Ovary (tissue), 9 donors: Measurements from ENCODE around the gene AK1. TPM values are rescaled to one million over a fixed set of nuclear protein-coding genes. Genes with fewer than 3 reads are reported as not detected.

Source experiments
- DNase-seq, 5 donors: peaks; one replicate each; pipeline ENCODE4 v3.0.0-alpha.2; 2019 to 2020
- H3K27ac ChIP-seq, 2 donors: fragments of 200-600 bp; one replicate each; pipeline versions ENCODE4 v1.5.1 to v1.8.0; 2019 to 2022
- H3K27me3 ChIP-seq: fragments of 200-600 bp; one replicate; pipeline ENCODE4 v1.8.0; 2022
- H3K36me3 ChIP-seq: fragments of 200-600 bp; sonication (generic); one replicate; pipeline ENCODE4 v1.5.1; 2019
- H3K4me1 ChIP-seq: one replicate; pipeline ENCODE4 v1.8.1; 2013; ENCODE audit warnings: mild to moderate bottlenecking, moderate library complexity; ENCODE audit not compliant: insufficient read depth
- H3K4me3 ChIP-seq: fragments of 200-600 bp; sonication (generic); one replicate; pipeline ENCODE4 v1.5.1; 2017
- H3K9me3 ChIP-seq, 2 donors: fragments of 200-600 bp in 1 of 2; sonication (generic) in 1 of 2; one replicate each; pipeline versions ENCODE4 v1.5.1 to v1.8.1; 2013 to 2019; ENCODE audit warnings: mild to moderate bottlenecking in 1 of 2, moderate library complexity in 1 of 2
- EP300 ChIP-seq: sonication (generic); formaldehyde crosslinking; IDR thresholded peaks from one replicate; pipeline ENCODE4 v1.6.1; 2017; ENCODE audit warnings: antibody characterized with exemption
- POLR2A ChIP-seq: fragments of 450-650 bp; IDR thresholded peaks from one replicate; pipeline ENCODE4 v1.6.1; 2017; ENCODE audit warnings: antibody characterized with exemption, mild to moderate bottlenecking, moderate library complexity
- WGBS, 3 donors: extraction: QIAGEN DNeasy Blood & Tissue Kit in 1 of 3; methylation state at CpG; one replicate each; pipeline versions ENCODE4 v1.1.5 to v1.1.7; 2013 to 2017; 5-methylcytosine and 5-hydroxymethylcytosine counted together
- intact Hi-C, 4 donors: fragments of 100-400 bp; cut with DNase I; formaldehyde crosslinking; loops; one replicate each; pipeline versions ENCODE4 v1.11.0 to v1.15.1; 2022 to 2023
- polyA plus RNA-seq, 2 donors: library from polyadenylated mRNA; stranded (reverse); fragments of 200-250 nt in 1 of 2; fragments of 350-450 nt in 1 of 2; fragmentation: Illumina TruSeq in 1 of 2; extraction: RNeasy Lipid Tissue Mini Kit (QIAGEN cat#74804) in 1 of 2; gene quantifications; one replicate each; pipeline ENCODE4 v1.2.3, GENCODE V29; 2013 to 2014
- total RNA-seq, 7 donors: library from RNA; depleted of rRNA in 2 of 7; stranded (reverse); fragments of >200 nt in 2 of 7; fragmentation: NEBNext Ultra II Directional in 3 of 7; extraction: Animal tissue kit (Norgen Biotek cat#: 25700) in 3 of 7; gene quantifications; one replicate each; pipeline versions ENCODE4 v1.1.0 to v1.2.4, GENCODE V29; 2016 to 2023
- TF ChIP-seq, protein P1 (sequence below), 3 donors: fragments of 450-650 bp in 2 of 3; fragments of 200-600 bp in 1 of 3; IDR thresholded peaks; one replicate each; pipeline versions ENCODE4 v1.5.1 to v1.8.0; 2016 to 2022; ENCODE audit warnings: antibody characterized with exemption in 3 of 3, mild to moderate bottlenecking in 1 of 3
- donor health status: DM: no; HTN: no; CAD: no; lungs with moderate emphysema.
- donor health status: DM: no; HTN: no; CAD: no.
- donor health status: Bipolar disorder and iron deficiency.
- donor health status: DM: yes; HTN: yes; CAD: no.
- donor health status: DM: no; HTN: no; CAD: no.
- donor health status: DM: yes; HTN: yes; CAD: no.

The AK1 gene
- total and polyA plus RNA-seq, 9 donors: 30.9 to 174 (median 119) TPM

DNA sequence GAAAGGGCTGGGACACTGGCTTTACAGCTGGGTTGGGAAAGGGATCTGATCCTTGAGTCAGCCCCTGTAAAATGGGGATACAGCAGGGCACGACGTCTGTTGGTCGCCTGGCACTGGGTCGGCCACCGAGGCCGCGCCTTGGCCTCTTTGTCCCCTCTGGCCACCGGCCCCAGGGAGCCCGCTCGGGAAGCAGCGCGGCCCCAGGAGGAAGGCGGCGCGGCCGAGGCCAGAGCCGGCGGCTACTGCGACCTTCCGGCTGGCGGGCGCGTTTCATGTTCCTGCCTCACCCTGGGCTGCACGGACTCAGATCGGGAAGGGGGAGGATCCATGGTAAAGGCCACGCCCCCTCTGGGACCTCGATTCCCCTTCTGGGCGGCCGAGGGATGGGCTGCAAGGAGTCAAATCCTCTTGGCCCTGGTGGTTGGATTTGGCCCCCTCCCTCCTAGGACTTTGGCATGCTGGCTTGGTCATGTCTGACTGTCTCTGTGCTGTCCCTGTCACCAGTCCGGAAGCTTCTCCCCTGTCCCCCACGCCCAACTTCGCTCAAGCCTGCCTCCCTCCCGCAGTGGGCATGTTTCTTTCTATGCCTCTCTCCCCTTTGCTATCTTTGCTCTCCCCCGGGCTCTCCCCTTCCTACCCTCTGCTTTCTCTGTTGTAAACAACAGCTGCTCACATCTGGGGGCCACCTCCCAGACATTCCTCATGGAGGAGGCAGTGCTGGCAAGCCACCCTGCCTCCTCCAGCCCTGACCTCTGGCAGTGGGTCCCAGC is 49.0 kb downstream of the AK1 start:
- intact Hi-C loops: loop anchor here in 2 of 4 donors (5.0 kb wide), 2 partner anchors 34 to 39 kb away; no protein-coding TSS in a partner anchor
- H3K4me1 ChIP-seq: peaks cover 38% of the 10 kb centered on the region
- TF ChIP-seq POLR2A (peak; percentile 78), EP300 (no peak)
- TF ChIP-seq, protein P1, sequence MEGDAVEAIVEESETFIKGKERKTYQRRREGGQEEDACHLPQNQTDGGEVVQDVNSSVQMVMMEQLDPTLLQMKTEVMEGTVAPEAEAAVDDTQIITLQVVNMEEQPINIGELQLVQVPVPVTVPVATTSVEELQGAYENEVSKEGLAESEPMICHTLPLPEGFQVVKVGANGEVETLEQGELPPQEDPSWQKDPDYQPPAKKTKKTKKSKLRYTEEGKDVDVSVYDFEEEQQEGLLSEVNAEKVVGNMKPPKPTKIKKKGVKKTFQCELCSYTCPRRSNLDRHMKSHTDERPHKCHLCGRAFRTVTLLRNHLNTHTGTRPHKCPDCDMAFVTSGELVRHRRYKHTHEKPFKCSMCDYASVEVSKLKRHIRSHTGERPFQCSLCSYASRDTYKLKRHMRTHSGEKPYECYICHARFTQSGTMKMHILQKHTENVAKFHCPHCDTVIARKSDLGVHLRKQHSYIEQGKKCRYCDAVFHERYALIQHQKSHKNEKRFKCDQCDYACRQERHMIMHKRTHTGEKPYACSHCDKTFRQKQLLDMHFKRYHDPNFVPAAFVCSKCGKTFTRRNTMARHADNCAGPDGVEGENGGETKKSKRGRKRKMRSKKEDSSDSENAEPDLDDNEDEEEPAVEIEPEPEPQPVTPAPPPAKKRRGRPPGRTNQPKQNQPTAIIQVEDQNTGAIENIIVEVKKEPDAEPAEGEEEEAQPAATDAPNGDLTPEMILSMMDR (IDR thresholded peaks at IDR 0.05): peak in 1 of 3 donors; percentile 21
- H3K9me3 ChIP-seq: no peaks in the 10 kb centered on the region
- peak; percentile 96 to 98 (median 97) for DNase-seq
- H3K4me3 ChIP-seq: peak overlapping the region; percentile 32
- H3K36me3 ChIP-seq: no peaks in the 10 kb centered on the region
- H3K27me3 ChIP-seq: no peaks in the 10 kb centered on the region
- WGBS, 3 donors: 0 to 3% (median 2%) methylated on average over 25 to 34 of the region's 34 CpGs
- peak overlapping the region; percentile 82 to 96 for H3K27ac ChIP-seq

DNA sequence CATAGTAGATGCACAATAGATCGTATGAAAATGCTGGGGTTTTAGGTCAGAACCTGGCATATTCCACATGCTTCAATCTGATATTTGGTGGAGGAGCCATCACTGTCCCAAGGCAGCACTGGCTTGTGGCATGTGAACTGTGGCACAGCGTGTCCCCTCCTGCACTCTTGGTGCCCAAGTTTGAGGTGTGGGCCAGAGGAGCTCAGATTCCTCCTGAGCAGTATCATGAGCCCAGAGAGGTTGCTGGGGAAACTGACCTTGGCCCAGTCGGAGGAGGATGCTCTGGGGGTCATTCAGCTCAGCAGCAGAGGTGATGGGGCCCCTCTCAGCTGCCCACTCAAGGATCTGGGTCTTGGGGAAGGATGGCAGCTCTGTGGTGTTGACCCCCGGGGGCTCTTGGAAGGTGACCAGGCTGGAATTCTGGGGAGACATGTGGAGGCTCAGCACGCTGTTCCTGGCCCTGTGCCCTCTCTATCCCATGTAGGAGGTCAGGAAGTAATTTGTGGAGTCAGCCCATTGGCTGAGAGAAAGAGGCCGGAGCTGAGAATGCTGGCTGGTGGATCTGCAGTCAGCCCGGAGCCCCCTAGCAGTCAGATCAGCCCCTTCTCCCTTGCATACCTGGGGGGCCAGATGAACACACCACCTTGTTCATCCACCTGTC is 51.1 kb downstream of the AK1 start:
- H3K36me3 ChIP-seq: no peaks in the 10 kb centered on the region
- no peak overlapping the region for H3K4me3 ChIP-seq
- intact Hi-C loops: loop anchor here in 2 of 4 donors (5.0 kb wide), 2 partner anchors 36 to 41 kb away; no protein-coding TSS in a partner anchor
- DNase-seq: peak; percentile 67 to 83 (median 76)
- no peaks in the 10 kb centered on the region for H3K9me3 ChIP-seq
- H3K27ac ChIP-seq: peak overlapping the region; percentile 46 to 96
- no peak for TF ChIP-seq EP300
- TF ChIP-seq, protein P1 (IDR thresholded peaks at IDR 0.05): no peak
- TF ChIP-seq POLR2A: no peak
- 23 to 33% (median 30%) methylated on average over 7 of the region's 7 CpGs for WGBS, 3 donors
- peaks cover 32% of the 10 kb centered on the region for H3K4me1 ChIP-seq
- H3K27me3 ChIP-seq: no peaks in the 10 kb centered on the region

DNA sequence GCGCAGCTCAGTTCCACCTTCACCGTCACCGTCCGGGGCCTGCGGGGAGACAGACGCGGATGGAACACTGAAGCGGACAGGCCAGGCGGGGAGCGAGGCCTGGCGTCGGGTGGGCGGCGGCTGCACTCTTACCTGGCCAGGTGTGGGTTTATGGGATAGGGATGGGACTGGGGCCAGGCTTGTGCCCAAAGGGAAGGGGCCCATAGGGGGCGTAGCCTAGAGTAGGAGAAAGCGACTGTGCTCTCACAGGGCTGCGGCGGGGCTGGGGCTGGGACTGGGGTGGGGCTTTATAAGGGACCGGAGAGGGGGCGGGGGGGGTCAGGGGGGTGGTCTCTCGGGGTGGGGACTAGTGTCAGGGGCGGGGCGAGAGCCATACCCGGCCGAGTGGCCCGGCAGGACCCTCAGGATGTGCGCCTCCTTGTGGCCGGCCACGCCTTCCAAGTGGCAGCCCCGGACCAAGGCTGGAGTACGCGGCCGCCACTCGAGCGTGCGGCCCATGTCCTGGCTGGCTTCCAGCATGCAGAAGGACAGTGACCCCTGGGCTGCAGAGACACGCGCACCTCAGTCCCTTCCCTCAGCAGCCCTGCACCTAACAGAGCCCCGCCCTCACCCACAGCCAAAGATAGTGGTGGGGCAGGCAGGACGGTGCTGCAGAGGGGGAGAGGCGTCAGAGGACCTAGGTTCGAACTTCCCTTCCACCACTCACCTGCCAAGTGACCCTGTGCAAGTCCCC is 52.0 kb downstream of the AK1 start:
- peak in 3 of 5 donors; percentile 60 to 74 (median 72) for DNase-seq
- H3K36me3 ChIP-seq: no peaks in the 10 kb centered on the region
- 65 to 73% (median 69%) methylated on average over 41 to 42 of the region's 42 CpGs for WGBS, 3 donors
- intact Hi-C loops: loop anchor here in 2 of 4 donors (5.0 kb wide), 2 partner anchors 37 to 42 kb away; no protein-coding TSS in a partner anchor
- TF ChIP-seq POLR2A: no peak
- TF ChIP-seq, protein P1 (IDR thresholded peaks at IDR 0.05): no peak
- no peak for TF ChIP-seq EP300
- H3K27me3 ChIP-seq: no peaks in the 10 kb centered on the region
- no peak overlapping the region for H3K4me3 ChIP-seq
- H3K27ac ChIP-seq: peak overlapping the region; percentile 46 to 96
- H3K4me1 ChIP-seq: peaks cover 27% of the 10 kb centered on the region
- no peaks in the 10 kb centered on the region for H3K9me3 ChIP-seq

DNA sequence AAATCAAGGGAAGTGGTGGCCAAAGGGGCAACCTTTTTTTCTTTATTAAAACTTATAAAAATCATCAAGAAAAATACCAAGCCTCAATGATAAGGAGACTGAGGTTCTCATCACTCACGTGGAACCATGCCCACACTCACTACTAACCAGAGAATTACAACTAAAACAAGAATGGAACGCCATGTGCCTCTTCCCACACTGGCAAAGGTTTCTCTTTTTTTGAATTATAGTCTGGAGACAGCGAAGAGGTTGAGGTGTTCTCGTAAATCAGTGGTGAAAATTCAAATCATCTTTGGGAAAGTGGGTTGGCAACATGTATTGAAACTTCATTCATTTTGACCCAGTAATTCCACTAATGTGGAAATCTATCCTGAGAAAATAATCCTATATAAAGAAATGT is 55.4 kb downstream of the AK1 start:
- Histone ChIP-seq H3K4me3 (no peak overlapping the region), H3K27me3 (no peaks in the 10 kb centered on the region), H3K27ac (no peak overlapping the region), H3K36me3 (no peaks in the 10 kb centered on the region), H3K4me1 (peaks cover 10% of the 10 kb centered on the region), H3K9me3 (no peaks in the 10 kb centered on the region)
- TF ChIP-seq, protein P1 (IDR thresholded peaks at IDR 0.05): no peak
- peak; percentile 10 for TF ChIP-seq EP300
- intact Hi-C loops: loop anchor here in 1 of 4 donors (5.0 kb wide), 1 partner anchor 310 kb away; no protein-coding TSS in a partner anchor
- DNase-seq: no peak
- WGBS, 3 donors: 13 to 29% (median 23%) methylated on average over 4 of the region's 4 CpGs
